Measurements from ENCODE around the gene RXRG. TPM values are rescaled to one million over a fixed set of nuclear protein-coding genes. Genes with fewer than 3 reads are reported as not detected.

Gene RXRG
- polyA plus RNA-seq, 1 donor: 3.3 TPM

GRCh38 chr1:165369255-165369848 lies 75.6 kb downstream of the RXRG start:
- DNase-seq: no peak

DNA sequence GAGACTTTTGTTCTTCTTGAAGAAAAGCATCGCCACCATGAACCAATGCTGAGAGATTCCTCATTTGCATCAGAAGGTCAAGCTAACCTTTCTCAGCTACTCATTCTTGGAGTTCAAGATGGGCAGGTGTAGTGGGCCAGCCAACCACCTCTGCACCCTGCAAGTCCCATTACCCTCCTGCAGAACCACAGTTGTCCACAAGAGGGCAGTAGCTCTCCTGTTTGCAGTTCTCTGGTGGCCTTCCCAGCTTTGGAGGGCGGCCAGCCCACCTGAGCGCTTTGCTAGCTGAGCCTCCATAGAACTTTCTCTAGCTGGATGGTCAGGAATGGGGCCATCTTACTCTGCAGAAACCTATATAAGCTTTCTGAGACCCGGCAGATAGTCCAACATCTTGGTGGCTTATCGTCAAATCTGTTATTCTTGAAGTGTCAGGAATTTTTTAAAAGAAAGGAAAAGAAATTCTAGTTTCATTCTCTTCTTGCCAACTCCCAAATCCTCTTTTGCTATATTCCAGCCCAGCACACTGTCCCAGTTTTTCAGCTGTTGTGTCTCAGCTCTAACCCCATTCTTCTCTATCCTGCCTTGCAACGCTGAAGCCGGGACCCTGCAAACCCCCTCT lies 77.4 kb downstream of the RXRG start:
- peak; percentile 76 for DNase-seq

DNA sequence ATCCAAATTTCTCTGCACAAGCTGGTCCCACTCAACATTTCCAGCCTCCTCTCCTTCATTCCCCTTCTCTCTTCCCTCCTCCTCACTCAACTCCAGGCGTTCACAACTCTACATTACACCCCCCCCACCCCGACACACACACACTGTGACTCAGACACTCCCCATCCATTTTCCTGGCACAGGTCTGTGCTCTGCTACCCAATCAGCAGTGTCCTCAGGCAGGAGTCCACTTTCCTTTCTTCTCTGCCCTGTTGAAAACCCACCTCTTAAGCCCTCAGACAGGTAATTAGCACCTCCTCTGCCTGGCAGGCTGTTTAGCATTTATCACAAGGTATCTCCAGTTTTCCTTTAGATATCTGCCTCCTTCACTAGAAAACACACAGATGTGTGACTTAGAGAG lies 79.6 kb downstream of the RXRG start:
- no peak for DNase-seq

- DNase-seq: no peak
These were observed 80.3 kb downstream of the RXRG start for GRCh38 chr1:165364568-165365133.

DNA sequence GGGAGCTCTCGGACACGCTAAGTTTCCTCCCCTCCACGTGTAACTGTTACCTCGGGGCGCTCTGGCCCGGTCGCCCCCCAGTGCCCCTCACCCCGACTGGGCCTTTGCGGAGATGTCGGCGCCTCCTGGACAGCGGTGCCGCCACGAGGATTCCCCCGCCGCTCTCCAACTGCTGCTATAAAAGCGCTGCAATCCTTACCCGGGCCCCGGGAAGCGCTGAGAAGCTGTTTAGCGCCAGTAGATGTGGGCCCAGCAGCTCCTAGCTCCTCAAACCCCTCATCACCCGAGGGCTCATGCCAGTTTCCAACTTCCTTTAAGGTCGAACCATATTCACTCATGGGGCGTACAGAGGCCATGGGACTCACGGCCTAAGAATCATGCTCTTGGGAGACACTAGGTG lies 88.0 kb downstream of the RXRG start:
- DNase-seq: no peak

- DNase-seq: no peak
These were observed 88.7 kb downstream of the RXRG start, which contains the start of gene LMX1A for GRCh38 chr1:165355977-165356811. TSS of gene LMX1A (minus strand) at chr1:165356715. CDS start at chr1:165355559, 1,156 bp downstream.

DNA sequence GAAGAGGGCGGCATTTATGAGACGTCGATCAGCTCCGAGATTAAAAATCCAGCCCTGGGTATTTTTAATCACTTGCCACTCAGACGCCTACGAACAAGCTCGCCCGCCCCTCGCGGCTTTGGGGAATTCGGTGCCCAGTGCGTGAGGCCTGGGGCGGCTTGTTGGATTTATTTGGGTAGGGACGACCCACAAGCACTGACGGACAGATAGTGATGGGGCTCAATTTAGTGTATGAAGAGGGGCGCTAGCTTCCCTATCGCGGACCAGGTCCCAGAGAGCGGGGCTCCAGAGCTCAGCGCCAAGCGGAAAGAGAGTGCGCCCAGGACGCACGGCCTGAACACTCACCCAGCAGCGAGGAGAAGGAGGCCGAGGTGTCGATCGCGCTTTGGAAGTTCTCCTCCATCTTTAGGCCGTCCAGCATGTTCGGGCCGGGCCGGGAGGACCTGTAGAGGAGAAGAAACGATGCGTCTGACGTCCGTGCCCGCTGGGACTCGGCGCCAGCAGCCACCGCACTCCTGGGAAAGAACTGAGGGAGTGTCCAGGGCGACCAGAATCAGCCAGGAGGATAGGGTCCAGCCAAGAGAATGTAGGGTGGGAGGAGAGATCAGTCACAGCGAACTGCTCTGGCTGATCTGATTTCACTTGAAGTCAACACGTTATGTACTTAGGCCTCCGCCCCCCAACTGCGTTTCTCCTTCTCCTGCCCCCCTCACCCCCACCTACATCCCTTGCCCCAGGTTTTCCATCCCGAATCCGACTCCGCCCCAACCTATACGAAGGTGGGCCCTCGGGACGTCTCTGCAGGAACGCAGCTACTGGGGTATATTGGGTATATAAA lies 89.6 kb downstream of the RXRG start:
- no peak for DNase-seq

DNA sequence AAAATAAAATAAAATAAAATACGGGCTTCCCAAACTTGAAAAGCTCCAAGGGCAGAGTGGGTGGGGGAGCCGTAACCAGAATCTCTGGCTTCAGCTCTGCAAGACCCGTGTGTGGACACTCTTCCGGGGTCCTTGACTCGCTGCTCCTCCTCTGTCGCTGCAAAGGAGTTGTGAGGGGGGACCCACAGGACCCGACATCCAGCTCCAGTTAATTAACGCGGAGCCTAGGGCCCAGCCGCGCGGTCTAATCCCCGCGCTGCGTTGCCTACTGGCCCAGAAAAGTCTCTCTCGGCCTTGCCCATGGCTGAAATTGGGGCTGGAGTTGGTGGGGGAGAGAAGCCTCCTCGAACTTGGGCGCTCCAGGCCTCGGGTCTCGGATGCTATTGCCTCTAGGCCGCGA lies 90.2 kb downstream of the RXRG start:
- DNase-seq: no peak

GRCh38 chr1:165353731-165354671 lies 90.9 kb downstream of the RXRG start:
- peak; percentile 10 for DNase-seq

DNA sequence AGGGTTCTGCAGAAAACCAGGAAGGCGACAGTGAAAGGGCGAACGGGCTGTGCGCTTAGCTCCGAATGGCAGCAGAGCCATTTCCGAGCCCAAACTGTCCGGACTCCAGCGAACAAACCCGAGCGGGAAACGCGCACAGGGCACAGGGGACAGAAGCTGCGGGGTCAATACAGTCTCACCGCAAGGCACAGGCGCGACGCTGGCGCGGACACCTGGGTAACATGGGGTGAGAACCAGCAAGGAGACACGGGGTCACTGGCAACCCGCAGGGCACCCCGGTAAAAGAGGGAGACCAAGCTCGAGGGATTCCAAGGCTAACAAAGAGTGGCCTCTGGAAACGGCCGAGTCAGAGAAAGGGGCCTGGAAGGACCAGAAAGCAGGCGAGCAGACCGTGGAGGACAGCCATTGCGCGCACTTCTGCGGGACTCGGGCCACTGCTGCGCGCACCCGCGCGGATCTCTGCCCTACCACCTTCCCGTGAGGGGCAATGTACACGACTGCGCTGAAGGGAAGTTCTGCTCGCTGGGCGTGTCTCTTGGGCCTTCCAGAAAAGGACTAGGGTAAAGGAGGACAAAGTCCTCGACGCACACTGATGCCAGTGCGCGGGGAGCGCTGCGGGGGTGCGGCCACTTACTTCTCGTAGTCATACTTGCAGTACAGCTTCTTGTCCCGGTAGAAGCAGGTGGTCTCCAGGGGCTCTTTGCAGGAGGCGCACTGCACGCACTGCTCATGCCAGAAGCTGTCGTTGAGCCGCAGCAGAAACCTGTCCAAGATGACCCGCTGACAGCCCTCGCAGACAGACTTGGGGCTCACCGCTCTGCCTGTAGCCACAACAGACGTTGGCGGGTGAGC lies 92.3 kb downstream of the RXRG start:
- DNase-seq: peak; percentile 11

- peak; percentile 7 for DNase-seq
These were observed 93.0 kb downstream of the RXRG start for GRCh38 chr1:165351863-165352441.

Other genes starting within 250 kb of the RXRG start
- gene LMX1A, start 88.4 kb downstream of the RXRG start, polyA plus RNA-seq (ENCODE audit: insufficient read length): not detected
- gene LRRC52, start 98.9 kb upstream of the RXRG start, polyA plus RNA-seq (ENCODE audit: insufficient read length): not detected
- 163 TPM for gene MGST3, start 186.1 kb upstream of the RXRG start, polyA plus RNA-seq (ENCODE audit: insufficient read length)

Data from left kidney (tissue), 2 donors.